Spleen (tissue), 3 donors: ENCODE results near the gene EPN3.

Source experiments
- POLR2A ChIP-seq, 3 donors: fragments of 450-650 bp; IDR thresholded peaks; one replicate each; pipeline ENCODE4 v1.5.1; 2017; ENCODE audit warnings: antibody characterized with exemption in 3 of 3, mild to moderate bottlenecking in 1 of 3
- POLR2AphosphoS5 ChIP-seq, 3 donors: sonication (generic); formaldehyde crosslinking; IDR thresholded peaks; one replicate each; pipeline ENCODE4 v1.5.1; 2017; ENCODE audit warnings: antibody characterized with exemption in 3 of 3

DNA sequence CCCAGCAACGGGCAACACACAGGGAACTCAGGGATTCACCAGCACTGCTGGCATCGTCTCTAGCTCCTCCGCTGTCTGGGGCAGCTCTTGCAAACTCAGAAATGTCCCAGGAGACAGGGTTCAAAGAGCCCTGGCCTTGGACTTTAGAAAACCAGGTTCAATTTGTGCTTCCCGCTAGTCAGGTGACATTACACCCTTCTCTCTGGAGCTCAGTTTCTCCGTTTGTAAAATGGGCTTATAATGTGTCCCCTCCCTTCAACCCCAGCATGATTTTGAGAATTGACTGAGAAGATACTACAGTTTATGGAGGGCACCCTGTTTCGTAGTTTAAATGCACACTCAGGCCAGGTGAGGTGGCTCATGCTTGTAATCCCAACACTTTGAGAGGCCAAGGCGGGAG lies 26.2 kb upstream of the EPN3 start:
- TF ChIP-seq POLR2A (IDR thresholded peaks at IDR 0.05), result no peak
- TF ChIP-seq POLR2AphosphoS5 (IDR thresholded peaks at IDR 0.05), result no peak
